SK-N-MC (cell line): ENCODE measurements around the gene TP63.

Experiments used
- EZH2 ChIP-seq: fragments of 200-600 bp; sonication (generic); IDR thresholded peaks from one replicate; pipeline ENCODE4 v1.6.1; 2017; ENCODE audit warnings: antibody characterized with exemption
- FOXP2 ChIP-seq: optimal IDR thresholded peaks from 2 replicates; pipeline ENCODE3; 2011; ENCODE audit warnings: mild to moderate bottlenecking, moderate library complexity; ENCODE audit not compliant: insufficient read depth; ENCODE audit errors: extremely low read length, control extremely low read depth
- POLR2AphosphoS5 ChIP-seq: IDR thresholded peaks from 2 replicates; pipeline ENCODE4 v1.6.1; 2012; ENCODE audit warnings: mild to moderate bottlenecking, low read depth, low read length, borderline replicate concordance

DNA sequence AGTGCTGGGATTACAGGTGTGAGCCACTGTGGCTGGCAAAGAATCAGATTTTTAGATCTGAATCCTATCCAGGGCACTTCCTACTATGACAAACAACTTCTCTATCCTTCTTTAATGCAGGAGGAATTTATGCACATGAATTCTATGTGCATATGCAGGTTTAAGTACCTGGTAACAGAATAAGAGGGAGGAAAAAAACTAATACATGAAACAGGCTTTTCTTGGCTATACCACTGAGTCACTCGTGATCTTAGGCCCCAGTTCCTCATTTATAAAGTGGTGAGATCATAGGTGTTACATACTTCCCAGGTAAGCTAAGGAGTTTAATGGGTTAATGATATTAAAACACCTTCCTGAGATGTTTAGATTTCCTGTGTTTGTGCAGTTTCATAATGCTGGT, 108.2 kb downstream of the TP63 start:
- TF ChIP-seq POLR2AphosphoS5 (no peak), EZH2 (no peak), FOXP2 (no peak)
